Left hindlimb (tissue), 1 donor: ENCODE measurements around the gene PSMB4.
"Not testable (repeated sequence)": the region's sequence is repeated elsewhere in the genome, so short reads cannot be mapped to it uniquely, and the experiment has no call there.

ENCODE experiments used
- DNase-seq: peaks from one replicate; pipeline ENCODE4 v3.0.0-alpha.2; 2018

Gene PSMB4

GRCh38 chr1:151399324-151400171, at the start of gene PSMB4:
Gene PSMB4 (plus strand): TSS chr1:151399573. CDS start chr1:151399588, 15 bp downstream.
- peak; percentile 89 for DNase-seq

DNA sequence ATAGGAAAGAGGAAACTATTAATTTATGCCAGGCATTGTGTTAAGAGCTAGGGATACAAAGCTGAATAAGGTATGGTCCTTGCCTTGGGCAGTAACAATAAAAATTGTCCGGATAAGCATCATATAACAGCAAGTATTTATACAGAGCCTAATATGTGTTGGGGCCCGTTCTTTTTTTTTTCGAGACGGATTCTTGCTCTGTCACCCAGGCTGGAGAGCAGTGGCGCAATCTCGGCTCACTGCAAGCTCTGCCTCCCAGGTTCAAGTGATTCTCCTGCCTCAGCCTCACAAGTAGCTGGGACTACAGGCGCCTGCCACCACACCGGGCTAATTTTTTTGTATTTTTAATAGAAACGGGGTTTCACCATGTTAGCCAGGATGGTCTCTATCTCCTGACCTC, 49.0 kb upstream of the PSMB4 start:
- not testable (repeated sequence) for DNase-seq

DNA sequence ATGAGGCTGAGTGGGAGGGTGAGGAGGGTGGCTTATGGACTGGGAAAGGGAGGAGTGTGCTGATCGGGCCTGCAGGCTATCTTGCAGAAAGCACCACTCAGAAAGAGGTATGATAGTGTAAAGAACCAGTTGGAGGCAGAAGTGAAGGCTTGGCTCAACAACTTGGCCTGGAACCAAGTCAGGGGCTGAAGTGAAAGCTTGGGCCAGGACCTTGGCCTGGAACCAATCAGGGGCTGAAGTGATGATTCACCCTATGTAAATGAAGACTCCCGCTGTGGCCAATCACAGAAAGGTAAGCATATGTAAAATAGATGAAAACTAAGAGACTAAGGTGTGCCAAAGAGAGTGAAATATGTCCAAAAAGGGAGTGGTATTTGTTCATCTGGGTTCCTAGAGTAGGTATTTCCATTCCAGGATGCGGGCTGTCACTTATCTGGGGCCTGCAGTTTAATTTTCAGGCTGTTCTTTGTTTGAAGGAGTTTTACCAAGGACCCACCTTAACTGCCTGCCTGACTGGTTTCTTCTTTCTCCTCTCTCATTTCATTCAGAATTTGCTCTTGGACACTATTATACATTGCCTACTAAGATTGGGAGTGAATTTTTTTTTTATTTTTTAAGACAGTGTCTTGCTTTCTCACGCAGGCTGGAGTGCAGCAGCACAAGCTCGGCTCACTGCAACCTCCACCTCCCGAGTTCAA, 47.2 kb upstream of the PSMB4 start:
- DNase-seq: no peak

DNA sequence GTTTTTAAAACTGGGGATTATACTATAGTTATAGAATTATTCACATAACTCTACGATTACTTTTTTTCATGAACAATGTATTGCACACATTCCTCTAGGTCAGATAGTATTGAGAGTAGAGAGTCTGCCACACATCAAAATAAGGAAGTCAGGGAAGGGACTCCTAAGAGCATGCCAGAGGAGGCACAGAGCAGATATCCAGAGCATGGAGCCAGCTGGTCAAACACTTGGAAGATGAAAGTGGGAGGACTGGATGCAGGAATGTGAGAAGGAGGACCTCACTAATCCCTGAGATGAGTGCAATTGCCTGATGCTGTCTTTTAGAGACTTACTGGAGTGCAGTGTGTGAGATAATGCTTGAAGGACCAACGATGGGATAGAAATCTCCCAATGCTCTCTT, 42.7 kb upstream of the PSMB4 start:
- DNase-seq: no peak

- DNase-seq: no peak
Observed at GRCh38 chr1:151361883-151362282, 37.5 kb upstream of the PSMB4 start.

DNA sequence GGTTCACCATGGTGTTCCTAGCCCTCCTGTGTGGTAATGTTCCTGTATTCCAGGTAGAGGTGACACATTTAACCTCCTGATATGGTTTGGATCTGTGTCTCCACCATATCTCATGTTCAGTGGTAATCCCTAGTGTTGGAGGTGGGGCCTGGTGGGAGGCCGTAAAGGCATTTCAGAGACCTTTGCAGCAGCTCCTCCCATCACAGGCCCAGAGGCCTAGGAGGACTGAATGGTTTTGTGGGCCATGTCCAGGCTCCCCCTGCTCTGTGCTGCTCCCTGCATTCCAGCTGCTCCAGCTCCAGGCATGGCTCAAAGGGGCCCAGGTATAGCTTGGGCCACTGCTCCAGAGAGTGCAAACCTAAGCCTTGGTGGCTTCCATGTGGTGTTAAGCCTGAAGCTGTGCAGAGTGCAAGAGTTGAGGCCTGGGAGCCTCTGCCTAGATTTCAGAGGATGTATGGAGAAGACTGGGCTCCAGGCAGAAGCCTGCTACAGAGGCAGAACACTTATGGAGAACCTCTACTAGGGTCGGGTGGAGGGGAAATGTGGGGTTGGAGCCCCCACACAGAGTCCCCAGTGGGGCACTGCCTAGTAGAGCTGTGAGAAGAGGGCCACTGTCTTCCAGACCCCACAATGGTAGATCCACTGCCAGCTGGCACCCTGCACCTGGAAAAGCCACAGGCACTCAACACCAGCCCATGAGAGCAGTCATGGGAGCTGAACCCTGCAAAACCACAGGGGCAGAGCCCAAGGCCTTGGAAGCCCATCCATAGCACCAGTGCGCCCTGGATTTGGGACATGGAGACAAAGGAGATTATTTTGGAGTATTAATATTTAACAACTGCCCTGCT, 36.8 kb upstream of the PSMB4 start:
- no peak for DNase-seq

GRCh38 chr1:151364996-151365395, 34.4 kb upstream of the PSMB4 start:
- DNase-seq: no peak

DNA sequence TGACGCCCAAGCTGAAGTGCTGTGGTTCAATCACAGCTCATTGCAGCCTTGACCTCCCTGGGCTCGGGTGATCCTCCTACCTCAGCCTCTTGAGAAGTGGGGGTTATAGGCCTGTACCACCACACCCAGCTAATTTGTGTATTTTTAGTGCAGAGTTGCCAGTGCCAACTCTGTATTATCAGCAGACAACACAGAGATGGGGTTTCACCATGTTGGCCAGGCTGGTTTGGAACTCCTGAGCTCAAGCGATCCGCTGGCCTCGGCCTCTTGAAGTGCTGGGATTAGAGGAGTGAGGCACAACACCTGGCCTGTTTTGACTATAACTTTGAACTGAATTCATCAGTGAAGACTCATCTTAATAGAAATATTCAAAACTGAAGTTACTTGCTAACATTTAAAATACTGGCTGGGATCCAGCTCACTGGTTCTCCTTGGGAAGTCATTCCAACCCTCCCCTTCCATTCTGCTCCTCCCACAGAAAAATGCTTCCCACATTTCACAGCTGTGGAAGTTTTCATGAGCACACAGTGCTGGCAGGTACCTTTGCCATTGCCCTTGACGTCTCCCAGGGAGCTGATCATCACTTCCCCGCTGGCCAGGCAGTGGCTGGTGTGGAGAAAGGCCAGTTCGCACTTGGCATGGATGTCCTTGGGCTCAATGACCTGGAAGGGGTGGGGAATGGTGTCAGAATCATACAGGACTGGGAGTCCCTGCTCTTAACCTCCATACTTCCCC, 31.5 kb upstream of the PSMB4 start:
- no peak for DNase-seq

- DNase-seq: no peak
Observed at GRCh38 chr1:151368393-151369301, 30.7 kb upstream of the PSMB4 start.

DNA sequence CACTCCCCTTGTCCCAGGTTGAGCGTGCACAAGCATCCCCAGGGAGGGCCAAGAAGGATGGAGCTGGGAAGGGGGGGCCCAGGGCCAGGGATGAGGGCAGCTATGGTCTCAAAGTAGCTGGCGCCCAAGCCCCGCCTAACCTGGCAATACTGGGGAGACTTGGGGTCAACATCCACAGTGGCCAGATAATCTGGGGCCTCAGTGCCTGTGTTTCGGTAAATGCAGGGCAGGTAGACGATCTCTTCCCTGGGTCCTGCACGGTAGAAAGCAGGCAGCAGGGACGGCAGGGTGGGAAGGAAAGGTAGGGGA, 30.1 kb upstream of the PSMB4 start:
- no peak for DNase-seq

- no peak for DNase-seq
Observed at GRCh38 chr1:151369621-151370048, 29.7 kb upstream of the PSMB4 start.

DNA sequence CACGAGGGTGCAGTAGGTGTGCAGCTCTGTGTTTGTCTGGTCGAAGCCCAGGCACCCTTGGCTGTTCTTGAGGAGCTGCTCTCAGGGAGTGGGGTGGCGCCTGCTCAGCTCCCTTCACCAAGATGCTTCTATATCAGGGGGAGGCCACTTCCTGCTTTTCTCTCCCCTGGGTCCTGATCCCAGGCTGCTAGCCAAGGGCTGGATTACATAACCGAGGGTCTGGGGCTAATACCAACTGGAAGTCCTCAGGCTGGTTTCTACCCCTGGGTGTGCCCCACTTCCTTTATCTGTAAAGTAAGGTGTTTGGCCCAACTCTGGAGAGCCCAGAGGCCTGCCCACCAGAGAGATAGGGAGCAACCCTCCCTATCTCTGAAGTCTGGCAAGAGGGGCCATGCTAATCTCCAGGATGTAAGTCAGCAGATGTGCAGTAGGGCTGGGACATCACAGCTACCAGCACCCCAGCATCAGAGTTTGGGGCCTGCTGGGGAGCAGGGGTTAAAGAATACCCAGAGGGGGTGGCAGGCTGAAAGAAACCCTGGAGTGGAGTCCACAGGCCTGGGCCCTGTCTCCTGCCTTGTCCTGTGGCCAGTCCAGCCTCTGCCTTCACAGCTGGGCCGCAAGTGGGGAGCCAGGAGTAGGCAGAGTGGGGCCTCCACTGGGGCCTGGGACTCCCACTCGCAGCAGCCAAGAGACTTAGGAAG, 29.0 kb upstream of the PSMB4 start:
- no peak for DNase-seq

GRCh38 chr1:151371370-151372057, 27.9 kb upstream of the PSMB4 start:
- DNase-seq: peak; percentile 72

DNA sequence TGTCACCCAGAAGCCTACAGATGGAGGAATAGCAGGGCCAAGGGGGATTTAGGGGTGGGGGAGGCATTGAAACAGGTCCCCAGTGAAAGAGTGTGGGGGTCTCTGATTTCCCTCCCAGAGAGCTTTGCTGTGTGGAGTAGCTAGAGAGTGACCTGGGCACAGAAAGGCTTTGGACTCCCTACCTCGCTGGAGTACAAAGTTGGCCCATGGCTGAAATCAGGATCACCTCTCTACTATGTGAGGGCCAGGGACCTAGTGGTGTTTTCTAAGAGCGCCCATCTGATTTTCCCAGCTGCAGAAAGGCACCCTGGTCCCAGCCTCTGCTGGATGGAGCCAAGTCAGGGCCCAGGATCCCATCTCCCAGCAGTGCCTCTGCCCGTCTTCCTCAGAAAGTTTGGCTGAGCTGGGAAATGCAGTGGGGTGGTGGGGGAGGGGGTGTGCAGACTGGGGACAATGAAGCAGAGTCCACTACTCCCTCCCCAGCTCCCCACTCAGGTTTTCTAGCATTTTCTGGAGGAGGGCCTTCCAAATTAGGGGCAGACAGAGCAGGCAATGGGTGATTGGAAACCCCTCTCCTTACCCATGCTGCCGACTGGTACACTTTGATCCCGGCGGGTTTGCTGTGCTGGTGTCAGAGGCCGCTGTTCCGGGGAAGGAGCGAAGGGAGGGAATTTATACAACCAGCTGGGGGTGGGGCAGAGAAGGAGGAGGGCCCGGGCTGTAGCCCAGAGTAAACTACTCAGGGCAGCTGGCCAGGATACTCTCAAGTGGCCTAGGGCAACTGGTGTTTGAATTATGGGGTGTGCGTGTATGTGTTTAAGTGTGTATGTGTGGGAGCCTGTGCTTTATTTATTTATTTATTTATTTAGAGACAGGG, 27.1 kb upstream of the PSMB4 start, which contains the start of gene SELENBP1:
TSS of gene SELENBP1 (minus strand) at position 648 of the 877 bp plus-strand sequence. CDS start at position 584, 64 bp downstream.
- peak; percentile 83 for DNase-seq

GRCh38 chr1:151373196-151373595, 26.2 kb upstream of the PSMB4 start:
- no peak for DNase-seq

DNA sequence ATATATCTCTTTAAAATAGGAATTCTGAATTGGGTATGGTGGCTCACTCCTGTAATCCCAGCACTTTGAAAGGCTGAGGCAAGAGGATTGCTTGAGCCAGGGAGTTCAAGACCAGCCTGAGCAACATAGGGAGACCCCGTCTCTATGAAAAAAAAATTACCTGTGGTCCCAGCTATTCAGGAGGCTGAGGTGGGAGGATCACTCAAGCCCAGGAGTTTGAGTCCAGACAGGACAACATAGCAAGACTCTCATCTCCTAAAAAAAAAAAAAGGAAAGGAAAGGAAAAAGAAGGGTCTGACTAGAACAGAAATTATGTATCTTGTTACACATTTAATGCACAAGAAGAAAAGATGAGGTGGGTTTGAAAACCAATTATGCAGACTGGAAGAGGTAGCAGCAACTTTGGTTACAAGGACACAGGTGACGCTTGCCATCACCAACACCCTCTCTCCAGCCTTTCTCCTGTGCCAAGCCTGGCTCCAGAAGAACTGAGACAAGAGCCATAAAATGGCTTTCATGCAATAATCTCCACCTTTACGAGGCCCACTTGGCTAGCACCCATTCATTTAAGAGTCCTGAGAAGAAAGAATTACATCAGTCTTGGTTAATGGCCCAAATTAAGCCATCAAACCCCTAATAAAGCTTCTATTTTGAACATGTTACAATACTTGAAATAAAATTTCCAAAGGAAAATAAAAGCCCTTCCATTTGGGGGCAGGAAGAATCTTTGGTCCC, 22.1 kb upstream of the PSMB4 start:
- DNase-seq: no peak

- no peak for DNase-seq
Observed at GRCh38 chr1:151384584-151384983, 14.8 kb upstream of the PSMB4 start.

DNA sequence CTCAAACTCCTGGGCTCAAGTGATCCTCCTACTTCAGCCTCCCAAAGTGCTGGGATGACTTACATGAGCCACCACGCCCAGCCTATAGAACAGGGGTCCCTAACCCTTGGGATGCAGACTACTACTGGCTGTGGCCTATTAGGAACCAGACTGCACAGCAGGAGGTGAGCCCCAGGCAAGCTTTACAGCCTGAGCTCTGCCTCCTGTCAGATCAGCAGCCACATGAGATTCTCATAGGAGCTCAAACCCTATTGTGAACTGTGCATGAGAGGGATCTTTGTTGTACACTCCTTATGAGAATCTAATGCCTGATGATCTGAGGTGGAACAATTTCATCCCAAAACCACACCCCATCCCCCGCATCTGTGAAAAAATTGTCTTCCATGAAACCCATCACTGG, 13.4 kb upstream of the PSMB4 start:
- no peak for DNase-seq
